ENCODE results near the gene PHYKPL.

DNA sequence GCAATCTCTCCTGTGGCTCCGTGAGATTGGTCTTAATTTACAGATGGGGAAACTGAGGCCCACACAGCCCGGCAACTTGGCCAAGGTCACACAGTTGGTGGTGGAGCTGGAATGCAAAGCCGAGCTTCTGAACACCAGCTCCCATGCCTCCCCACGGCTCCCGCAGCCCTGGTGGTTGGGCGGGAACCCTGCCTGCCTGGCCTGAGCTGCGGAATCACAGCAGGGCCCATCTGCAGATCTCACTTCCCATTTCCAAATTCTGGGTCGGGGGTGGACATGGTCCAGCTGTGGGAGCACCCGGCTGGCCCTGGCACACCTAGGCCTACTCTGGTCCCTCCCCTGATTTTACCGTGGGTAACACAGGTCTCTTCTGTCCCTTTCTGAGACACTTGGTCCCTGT lies 35.3 kb upstream of the PHYKPL start:
- TF ChIP-seq, protein P1, sequence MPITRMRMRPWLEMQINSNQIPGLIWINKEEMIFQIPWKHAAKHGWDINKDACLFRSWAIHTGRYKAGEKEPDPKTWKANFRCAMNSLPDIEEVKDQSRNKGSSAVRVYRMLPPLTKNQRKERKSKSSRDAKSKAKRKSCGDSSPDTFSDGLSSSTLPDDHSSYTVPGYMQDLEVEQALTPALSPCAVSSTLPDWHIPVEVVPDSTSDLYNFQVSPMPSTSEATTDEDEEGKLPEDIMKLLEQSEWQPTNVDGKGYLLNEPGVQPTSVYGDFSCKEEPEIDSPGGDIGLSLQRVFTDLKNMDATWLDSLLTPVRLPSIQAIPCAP (CRISPR knock-in tag; IDR thresholded peaks at IDR 0.05) = no peak
- TF ChIP-seq, protein P2, sequence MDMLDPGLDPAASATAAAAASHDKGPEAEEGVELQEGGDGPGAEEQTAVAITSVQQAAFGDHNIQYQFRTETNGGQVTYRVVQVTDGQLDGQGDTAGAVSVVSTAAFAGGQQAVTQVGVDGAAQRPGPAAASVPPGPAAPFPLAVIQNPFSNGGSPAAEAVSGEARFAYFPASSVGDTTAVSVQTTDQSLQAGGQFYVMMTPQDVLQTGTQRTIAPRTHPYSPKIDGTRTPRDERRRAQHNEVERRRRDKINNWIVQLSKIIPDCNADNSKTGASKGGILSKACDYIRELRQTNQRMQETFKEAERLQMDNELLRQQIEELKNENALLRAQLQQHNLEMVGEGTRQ (CRISPR knock-in tag; IDR thresholded peaks at IDR 0.05) = no peak
- no peak for TF ChIP-seq SP1 (CRISPR knock-in tag; conservative IDR thresholded peaks at IDR 0.05)
- TF ChIP-seq, protein P3, sequence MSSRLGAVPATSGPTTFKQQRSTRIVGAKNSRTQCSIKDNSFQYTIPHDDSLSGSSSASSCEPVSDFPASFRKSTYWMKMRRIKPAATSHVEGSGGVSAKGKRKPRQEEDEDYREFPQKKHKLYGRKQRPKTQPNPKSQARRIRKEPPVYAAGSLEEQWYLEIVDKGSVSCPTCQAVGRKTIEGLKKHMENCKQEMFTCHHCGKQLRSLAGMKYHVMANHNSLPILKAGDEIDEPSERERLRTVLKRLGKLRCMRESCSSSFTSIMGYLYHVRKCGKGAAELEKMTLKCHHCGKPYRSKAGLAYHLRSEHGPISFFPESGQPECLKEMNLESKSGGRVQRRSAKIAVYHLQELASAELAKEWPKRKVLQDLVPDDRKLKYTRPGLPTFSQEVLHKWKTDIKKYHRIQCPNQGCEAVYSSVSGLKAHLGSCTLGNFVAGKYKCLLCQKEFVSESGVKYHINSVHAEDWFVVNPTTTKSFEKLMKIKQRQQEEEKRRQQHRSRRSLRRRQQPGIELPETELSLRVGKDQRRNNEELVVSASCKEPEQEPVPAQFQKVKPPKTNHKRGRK (CRISPR knock-in tag; IDR thresholded peaks at IDR 0.05; ENCODE audit: borderline replicate concordance) = no peak

All from WTC11 (cell line).